Lower leg skin (tissue), 3 donors: ENCODE results near the gene CTSZ.

Source experiments
- CTCF ChIP-seq, 3 donors: fragments of 450-650 bp; IDR thresholded peaks; one replicate each; pipeline ENCODE4 v1.5.1; 2016; ENCODE audit warnings: antibody characterized with exemption in 3 of 3, mild to moderate bottlenecking in 3 of 3, moderate library complexity in 2 of 3
- POLR2A ChIP-seq, 2 donors: fragments of 450-650 bp; IDR thresholded peaks; one replicate each; pipeline ENCODE4 v1.6.1; 2016 to 2017; ENCODE audit warnings: antibody characterized with exemption in 2 of 2, mild to moderate bottlenecking in 1 of 2, moderate library complexity in 1 of 2

GRCh38 chr20:59016795-59017492, 9.9 kb upstream of the CTSZ start:
- no peak for TF ChIP-seq POLR2A (IDR thresholded peaks at IDR 0.05)
- TF ChIP-seq CTCF (IDR thresholded peaks at IDR 0.05): no peak
